GM18861 (cell line): Measurements from ENCODE around the gene AGPAT4.
A peak's percentile ranks its signal among the peaks of the same experiment; 100 is the strongest.

Experiments used
- ATAC-seq: cut with Tn5 transposase; IDR thresholded peaks from one replicate; pipeline ENCODE4 v1.9.1; 2021; ENCODE audit not compliant: unreplicated experiment

Gene AGPAT4

GRCh38 chr6:161141173-161141572 lies 132.7 kb downstream of the AGPAT4 start:
- no peak for ATAC-seq

GRCh38 chr6:161140554-161140875 lies 133.3 kb downstream of the AGPAT4 start:
- ATAC-seq, result no peak

GRCh38 chr6:161139766-161140553 lies 133.9 kb downstream of the AGPAT4 start:
- ATAC-seq, result no peak

- ATAC-seq, result no peak
Measured at GRCh38 chr6:161139304-161139765, 134.5 kb downstream of the AGPAT4 start.

GRCh38 chr6:161138543-161139303 lies 135.1 kb downstream of the AGPAT4 start:
- ATAC-seq, result no peak

- no peak for ATAC-seq
Measured at GRCh38 chr6:161137839-161138542, 135.9 kb downstream of the AGPAT4 start.

GRCh38 chr6:161137320-161137719 lies 136.5 kb downstream of the AGPAT4 start:
- no peak for ATAC-seq

- no peak for ATAC-seq
Measured at GRCh38 chr6:161136655-161137054, 137.2 kb downstream of the AGPAT4 start.

- peak; percentile 47 for ATAC-seq
Measured at GRCh38 chr6:161135695-161136591, 137.9 kb downstream of the AGPAT4 start.

GRCh38 chr6:161134550-161135298 lies 139.1 kb downstream of the AGPAT4 start:
- ATAC-seq, result no peak

GRCh38 chr6:161133963-161134362 lies 139.9 kb downstream of the AGPAT4 start:
- no peak for ATAC-seq

- no peak for ATAC-seq
Measured at GRCh38 chr6:161132384-161132783, 141.5 kb downstream of the AGPAT4 start.

GRCh38 chr6:161130967-161131766 lies 142.7 kb downstream of the AGPAT4 start:
- ATAC-seq, result no peak

- no peak for ATAC-seq
Measured at GRCh38 chr6:161130541-161130940, 143.3 kb downstream of the AGPAT4 start.

GRCh38 chr6:161128680-161129196 lies 145.1 kb downstream of the AGPAT4 start:
- ATAC-seq, result no peak

- ATAC-seq, result no peak
Measured at GRCh38 chr6:161128230-161128629, 145.6 kb downstream of the AGPAT4 start.

GRCh38 chr6:161127071-161127740 lies 146.7 kb downstream of the AGPAT4 start:
- no peak for ATAC-seq

- ATAC-seq, result no peak
Measured at GRCh38 chr6:161125591-161125990, 148.3 kb downstream of the AGPAT4 start.
